WTC11 (cell line): ENCODE data around the gene PARP3.

ENCODE experiments used
- CREB1 ChIP-seq: sonication (generic); formaldehyde crosslinking; IDR thresholded peaks from 2 replicates; pipeline ENCODE4 v1.8.0; 2023; ENCODE audit warnings: mild to moderate bottlenecking, missing genetic modification reagents
- CTCF ChIP-seq: fragments of 200-600 bp; IDR thresholded peaks from 2 replicates; pipeline ENCODE4 v1.8.0; 2022; ENCODE audit warnings: antibody characterized with exemption
- ETV6 ChIP-seq: sonication (generic); formaldehyde crosslinking; IDR thresholded peaks from 2 replicates; pipeline ENCODE4 v1.8.1; 2022; ENCODE audit warnings: mild to moderate bottlenecking, missing genetic modification reagents
- FOXJ3 ChIP-seq: sonication (generic); formaldehyde crosslinking; IDR thresholded peaks from 2 replicates; pipeline ENCODE4 v1.9.0; 2021; ENCODE audit warnings: missing genetic modification reagents, mild to moderate bottlenecking, borderline replicate concordance
- IRF2 ChIP-seq: sonication (generic); formaldehyde crosslinking; IDR thresholded peaks from 2 replicates; pipeline ENCODE4 v1.8.0; 2022; ENCODE audit warnings: low read depth, missing genetic modification reagents, borderline replicate concordance
- KAT7 ChIP-seq: sonication (generic); formaldehyde crosslinking; IDR thresholded peaks from 2 replicates; pipeline ENCODE4 v1.8.1; 2023; ENCODE audit warnings: missing genetic modification reagents, mild to moderate bottlenecking, borderline replicate concordance
- MXD4 ChIP-seq: fragments of 250-450 bp; sonication (Bioruptor Pico); IDR thresholded peaks from 2 replicates; pipeline ENCODE4 v1.8.0; 2021; ENCODE audit warnings: mild to moderate bottlenecking, moderate library complexity, borderline replicate concordance
- TCF7 ChIP-seq: sonication (generic); formaldehyde crosslinking; IDR thresholded peaks from 2 replicates; pipeline ENCODE4 v1.8.0; 2022; ENCODE audit warnings: mild to moderate bottlenecking, low read depth, missing genetic modification reagents, moderate library complexity
- TEAD4 ChIP-seq: sonication (generic); formaldehyde crosslinking; IDR thresholded peaks from 2 replicates; pipeline ENCODE4 v1.8.0; 2022; ENCODE audit warnings: mild to moderate bottlenecking, missing genetic modification reagents
- TP53 ChIP-seq: sonication (generic); formaldehyde crosslinking; IDR thresholded peaks from 2 replicates; pipeline ENCODE4 v1.8.1; 2023; ENCODE audit warnings: mild to moderate bottlenecking, missing genetic modification reagents
- TF ChIP-seq, protein P1 (sequence below): sonication (generic); formaldehyde crosslinking; IDR thresholded peaks from 2 replicates; pipeline ENCODE4 v1.8.1; 2023; ENCODE audit warnings: mild to moderate bottlenecking, missing genetic modification reagents, moderate library complexity
- TF ChIP-seq, protein P2 (sequence below): sonication (generic); formaldehyde crosslinking; IDR thresholded peaks from 2 replicates; pipeline ENCODE4 v1.8.1; 2023; ENCODE audit warnings: mild to moderate bottlenecking, moderate library complexity, missing genetic modification reagents
- TF ChIP-seq, protein P3 (sequence below): sonication (generic); formaldehyde crosslinking; IDR thresholded peaks from 2 replicates; pipeline ENCODE4 v1.8.1; 2022; ENCODE audit warnings: low read depth, mild to moderate bottlenecking, moderate library complexity, missing genetic modification reagents, borderline replicate concordance
- TF ChIP-seq, protein P4 (sequence below): sonication (generic); formaldehyde crosslinking; IDR thresholded peaks from 2 replicates; pipeline ENCODE4 v1.8.0; 2022; ENCODE audit warnings: mild to moderate bottlenecking, missing genetic modification reagents

- TF ChIP-seq, protein P1, sequence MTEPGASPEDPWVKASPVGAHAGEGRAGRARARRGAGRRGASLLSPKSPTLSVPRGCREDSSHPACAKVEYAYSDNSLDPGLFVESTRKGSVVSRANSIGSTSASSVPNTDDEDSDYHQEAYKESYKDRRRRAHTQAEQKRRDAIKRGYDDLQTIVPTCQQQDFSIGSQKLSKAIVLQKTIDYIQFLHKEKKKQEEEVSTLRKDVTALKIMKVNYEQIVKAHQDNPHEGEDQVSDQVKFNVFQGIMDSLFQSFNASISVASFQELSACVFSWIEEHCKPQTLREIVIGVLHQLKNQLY: no peak
- TF ChIP-seq, protein P2, sequence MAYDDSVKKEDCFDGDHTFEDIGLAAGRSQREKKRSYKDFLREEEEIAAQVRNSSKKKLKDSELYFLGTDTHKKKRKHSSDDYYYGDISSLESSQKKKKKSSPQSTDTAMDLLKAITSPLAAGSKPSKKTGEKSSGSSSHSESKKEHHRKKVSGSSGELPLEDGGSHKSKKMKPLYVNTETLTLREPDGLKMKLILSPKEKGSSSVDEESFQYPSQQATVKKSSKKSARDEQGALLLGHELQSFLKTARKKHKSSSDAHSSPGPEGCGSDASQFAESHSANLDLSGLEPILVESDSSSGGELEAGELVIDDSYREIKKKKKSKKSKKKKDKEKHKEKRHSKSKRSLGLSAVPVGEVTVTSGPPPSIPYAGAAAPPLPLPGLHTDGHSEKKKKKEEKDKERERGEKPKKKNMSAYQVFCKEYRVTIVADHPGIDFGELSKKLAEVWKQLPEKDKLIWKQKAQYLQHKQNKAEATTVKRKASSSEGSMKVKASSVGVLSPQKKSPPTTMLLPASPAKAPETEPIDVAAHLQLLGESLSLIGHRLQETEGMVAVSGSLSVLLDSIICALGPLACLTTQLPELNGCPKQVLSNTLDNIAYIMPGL: no peak
- TF ChIP-seq MXD4: no peak
- TF ChIP-seq CTCF: no peak
- TF ChIP-seq TP53 (CRISPR knock-in tag): no peak
- TF ChIP-seq ETV6: no peak
- no peak for TF ChIP-seq CREB1 (CRISPR knock-in tag)
- TF ChIP-seq TEAD4 (CRISPR knock-in tag): no peak
- TF ChIP-seq TCF7 (CRISPR knock-in tag): no peak
- no peak for TF ChIP-seq IRF2 (CRISPR knock-in tag)
- TF ChIP-seq, protein P3, sequence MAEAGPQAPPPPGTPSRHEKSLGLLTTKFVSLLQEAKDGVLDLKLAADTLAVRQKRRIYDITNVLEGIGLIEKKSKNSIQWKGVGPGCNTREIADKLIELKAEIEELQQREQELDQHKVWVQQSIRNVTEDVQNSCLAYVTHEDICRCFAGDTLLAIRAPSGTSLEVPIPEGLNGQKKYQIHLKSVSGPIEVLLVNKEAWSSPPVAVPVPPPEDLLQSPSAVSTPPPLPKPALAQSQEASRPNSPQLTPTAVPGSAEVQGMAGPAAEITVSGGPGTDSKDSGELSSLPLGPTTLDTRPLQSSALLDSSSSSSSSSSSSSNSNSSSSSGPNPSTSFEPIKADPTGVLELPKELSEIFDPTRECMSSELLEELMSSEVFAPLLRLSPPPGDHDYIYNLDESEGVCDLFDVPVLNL (CRISPR knock-in tag): no peak
- TF ChIP-seq, protein P4, sequence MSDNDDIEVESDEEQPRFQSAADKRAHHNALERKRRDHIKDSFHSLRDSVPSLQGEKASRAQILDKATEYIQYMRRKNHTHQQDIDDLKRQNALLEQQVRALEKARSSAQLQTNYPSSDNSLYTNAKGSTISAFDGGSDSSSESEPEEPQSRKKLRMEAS (CRISPR knock-in tag): no peak
- TF ChIP-seq FOXJ3: no peak
- no peak for TF ChIP-seq KAT7 (CRISPR knock-in tag)
Measured at GRCh38 chr3:51961011-51961410, 18.8 kb downstream of the PARP3 start.
